ENCODE measurements around the gene SLC5A4.

Gene SLC5A4

GRCh38 chr22:32202539-32203180, 52.5 kb downstream of the SLC5A4 start:
- TF ChIP-seq CTCF (IDR thresholded peaks at IDR 0.05), result peak; percentile 71

GRCh38 chr22:32202161-32202538, 53.0 kb downstream of the SLC5A4 start:
- no peak for TF ChIP-seq CTCF (IDR thresholded peaks at IDR 0.05)

GRCh38 chr22:32200752-32201151, 54.4 kb downstream of the SLC5A4 start:
- TF ChIP-seq CTCF (IDR thresholded peaks at IDR 0.05), result no peak

- TF ChIP-seq CTCF (IDR thresholded peaks at IDR 0.05), result no peak
Measured at GRCh38 chr22:32199961-32200360, 55.2 kb downstream of the SLC5A4 start.

- TF ChIP-seq CTCF (IDR thresholded peaks at IDR 0.05), result no peak
Measured at GRCh38 chr22:32199341-32199740, 55.8 kb downstream of the SLC5A4 start.

- no peak for TF ChIP-seq CTCF (IDR thresholded peaks at IDR 0.05)
Measured at GRCh38 chr22:32185821-32186220, 69.3 kb downstream of the SLC5A4 start.

- no peak for TF ChIP-seq CTCF (IDR thresholded peaks at IDR 0.05)
Measured at GRCh38 chr22:32183625-32184024, 71.5 kb downstream of the SLC5A4 start.

- no peak for TF ChIP-seq CTCF (IDR thresholded peaks at IDR 0.05)
Measured at GRCh38 chr22:32181043-32181442, 74.1 kb downstream of the SLC5A4 start.

Measured in LNCAP (cell line).